Measurements from ENCODE around the gene SLC2A9. TPM values are rescaled to one million over a fixed set of nuclear protein-coding genes. Genes with fewer than 3 reads are reported as not detected.

The SLC2A9 gene
- total and polyA plus RNA-seq, 7 experiments from 2014 or later: 0.36 to 9.6 (median 3.3) TPM

- Histone ChIP-seq H3K9me3 (ENCODE audit: control insufficient read depth in 2 of 3, low read length in 3 of 3) (no peaks in the 10 kb centered on the region), H3K36me3 (ENCODE audit: control insufficient read depth in 2 of 3, insufficient read depth in 3 of 3, low read length in 3 of 3) (no peaks in the 10 kb centered on the region), H3K27ac (ENCODE audit: low read depth, low read length) (no peak overlapping the region), H3K4me3 (ENCODE audit: low read length) (no peak overlapping the region), H3K27me3 (ENCODE audit: control insufficient read depth in 2 of 2, insufficient read depth in 2 of 2, low read length in 2 of 2) (no peaks in the 10 kb centered on the region), H3K4me1 (ENCODE audit: control insufficient read depth in 2 of 2, insufficient read depth in 2 of 2, low read length in 2 of 2) (peaks cover 6 to 10% of the 10 kb centered on the region in 2 donors)
- Mint-ChIP-seq H3K9me3 (no peaks in the 10 kb centered on the region), H3K27me3 (peaks cover 0 to 20% (median 0%) of the 10 kb centered on the region in 5 donors), H3K27ac (no peak overlapping the region), H3K4me1 (peaks cover 8 to 19% (median 13%) of the 10 kb centered on the region in 7 donors), H3K4me3 (no peak overlapping the region), H3K36me3 (peaks cover 0 to 4% (median 0%) of the 10 kb centered on the region in 5 donors)
- DNase-seq (no peak), ATAC-seq (no peak)
- intact Hi-C loops (cut with micrococcal nuclease): no loop called here
- ChIA-PET CTCF (interaction anchor here (0.6 kb wide), 1 partner anchor 487 kb away, joined by 3 read pairs; no protein-coding TSS in a partner anchor), POLR2A (no interaction called here)
Observed at GRCh38 chr4:10022346-10023049, 1.2 kb upstream of the SLC2A9 start.

DNA sequence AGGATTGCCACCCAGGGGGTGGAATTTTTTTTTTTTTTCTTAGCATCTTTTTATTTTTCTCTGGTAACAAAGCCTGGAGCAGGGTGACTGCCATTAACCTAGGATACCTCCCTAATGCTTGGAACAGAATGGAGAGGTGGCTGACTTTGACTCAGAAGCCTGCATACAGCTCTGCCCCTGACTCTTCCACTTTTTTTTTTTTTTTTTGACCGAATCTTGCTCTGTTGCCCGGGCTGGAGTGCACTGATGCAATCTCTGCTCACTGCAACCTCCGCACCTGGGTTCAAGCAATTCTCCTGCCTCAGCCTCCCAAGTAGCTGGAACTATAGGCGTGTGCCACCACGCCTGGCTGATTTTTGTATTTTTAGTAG is 341 bp upstream of the SLC2A9 start:
- H3K27ac ChIP-seq (ENCODE audit: low read depth, low read length): no peak overlapping the region
- ATAC-seq (no peak), DNase-seq (no peak)
- no peaks in the 10 kb centered on the region for H3K27me3 ChIP-seq (ENCODE audit: control insufficient read depth in 2 of 2, insufficient read depth in 2 of 2, low read length in 2 of 2)
- no peaks in the 10 kb centered on the region for H3K36me3 ChIP-seq (ENCODE audit: control insufficient read depth in 2 of 3, insufficient read depth in 3 of 3, low read length in 3 of 3)
- Mint-ChIP-seq H3K36me3 (peaks cover 0 to 4% (median 0%) of the 10 kb centered on the region in 5 donors), H3K4me1 (peaks cover 8 to 19% (median 13%) of the 10 kb centered on the region in 7 donors), H3K27me3 (peaks cover 0 to 16% (median 0%) of the 10 kb centered on the region in 5 donors), H3K27ac (peak overlapping the region in 1 of 9 donors; percentile 28), H3K9me3 (no peaks in the 10 kb centered on the region), H3K4me3 (no peak overlapping the region)
- intact Hi-C loops (cut with micrococcal nuclease): no loop called here
- ChIA-PET CTCF (no interaction called here), POLR2A (interaction anchor here (1.8 kb wide), 1 partner anchor 97 kb away, joined by 7 read pairs; no protein-coding TSS in a partner anchor)
- H3K4me3 ChIP-seq (ENCODE audit: low read length): no peak overlapping the region
- peaks cover 6 to 10% of the 10 kb centered on the region in 2 donors for H3K4me1 ChIP-seq (ENCODE audit: control insufficient read depth in 2 of 2, insufficient read depth in 2 of 2, low read length in 2 of 2)
- H3K9me3 ChIP-seq (ENCODE audit: control insufficient read depth in 2 of 3, low read length in 3 of 3): no peaks in the 10 kb centered on the region

GRCh38 chr4:10020106-10020505 is 1.2 kb downstream of the SLC2A9 start:
- Mint-ChIP-seq H3K4me1 (peaks cover 8 to 20% (median 13%) of the 10 kb centered on the region in 7 donors), H3K4me3 (peak overlapping the region in 8 of 10 donors; percentile 11 to 96 (median 50)), H3K36me3 (peaks cover 0 to 4% (median 0%) of the 10 kb centered on the region in 5 donors), H3K9me3 (no peaks in the 10 kb centered on the region), H3K27me3 (peaks cover 0 to 6% (median 0%) of the 10 kb centered on the region in 5 donors), H3K27ac (peak overlapping the region in 8 of 9 donors; percentile 14 to 98 (median 96))
- Histone ChIP-seq H3K27ac (ENCODE audit: low read depth, low read length) (no peak overlapping the region), H3K4me3 (ENCODE audit: low read length) (no peak overlapping the region), H3K9me3 (ENCODE audit: control insufficient read depth in 2 of 3, low read length in 3 of 3) (no peaks in the 10 kb centered on the region), H3K27me3 (ENCODE audit: control insufficient read depth in 2 of 2, insufficient read depth in 2 of 2, low read length in 2 of 2) (no peaks in the 10 kb centered on the region), H3K4me1 (ENCODE audit: control insufficient read depth in 2 of 2, insufficient read depth in 2 of 2, low read length in 2 of 2) (peaks cover 6 to 10% of the 10 kb centered on the region in 2 donors), H3K36me3 (ENCODE audit: control insufficient read depth in 2 of 3, insufficient read depth in 3 of 3, low read length in 3 of 3) (no peaks in the 10 kb centered on the region)
- intact Hi-C loops (cut with micrococcal nuclease): no loop called here
- ATAC-seq (no peak), DNase-seq (no peak)
- POLR2A ChIA-PET: interaction anchor here (0.7 to 1.8 kb wide), 3 partner anchors 49 to 98 kb away, joined by 3 to 7 read pairs (median 3); no protein-coding TSS in a partner anchor
- CTCF ChIA-PET: interaction anchor here (1.2 to 1.5 kb wide), 2 partner anchors 8 to 384 kb away, joined by 4 to 5 read pairs; no protein-coding TSS in a partner anchor

DNA sequence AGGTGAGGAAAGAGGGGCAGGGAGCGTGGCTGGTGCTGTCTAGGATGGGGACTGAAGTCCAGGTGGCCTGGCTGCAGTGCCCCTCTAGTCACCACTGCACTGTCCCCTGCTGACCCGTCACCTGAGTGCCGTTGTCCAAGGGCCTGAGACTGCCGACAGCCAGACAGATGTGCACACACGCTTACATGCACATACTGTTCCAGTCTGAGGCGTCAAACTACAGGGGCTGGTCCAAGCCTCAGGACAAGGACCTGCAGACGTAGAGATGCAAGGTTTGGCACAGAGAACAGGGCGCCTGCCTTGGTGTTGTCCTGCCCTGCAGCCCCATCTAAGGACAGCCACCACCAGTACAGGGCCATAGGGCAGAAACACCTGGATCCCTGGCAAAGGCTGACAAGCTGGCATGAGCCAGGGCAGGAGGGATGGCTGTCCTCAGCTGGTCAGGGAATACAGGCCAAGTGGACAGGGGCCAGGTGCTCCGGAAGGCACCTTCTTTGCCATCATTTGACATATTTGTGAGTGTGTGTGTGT is 1.7 kb downstream of the SLC2A9 start:
- peaks cover 0 to 4% (median 0%) of the 10 kb centered on the region in 5 donors for H3K27me3 Mint-ChIP-seq
- Histone ChIP-seq H3K4me3 (ENCODE audit: low read length) (peak overlapping the region; percentile 75), H3K27ac (ENCODE audit: low read depth, low read length) (peak overlapping the region; percentile 81), H3K36me3 (ENCODE audit: control insufficient read depth in 2 of 3, insufficient read depth in 3 of 3, low read length in 3 of 3) (no peaks in the 10 kb centered on the region), H3K9me3 (ENCODE audit: control insufficient read depth in 2 of 3, low read length in 3 of 3) (no peaks in the 10 kb centered on the region), H3K4me1 (ENCODE audit: control insufficient read depth in 2 of 2, insufficient read depth in 2 of 2, low read length in 2 of 2) (peaks cover 6 to 10% of the 10 kb centered on the region in 2 donors), H3K27me3 (ENCODE audit: control insufficient read depth in 2 of 2, insufficient read depth in 2 of 2, low read length in 2 of 2) (no peaks in the 10 kb centered on the region)
- intact Hi-C loops (cut with micrococcal nuclease): loop anchor here (1.0 to 10.0 kb wide), 17 partner anchors 53 to 1451 kb away; partner anchors contain the start of genes ZNF518B (in 2 of the 2) and WDR1 (in 1 of the 2)
- peak overlapping the region; percentile 82 to 98 (median 97) for H3K27ac Mint-ChIP-seq
- H3K4me3 Mint-ChIP-seq: peak overlapping the region; percentile 83 to 96 (median 90)
- CTCF ChIA-PET: interaction anchor here (0.6 to 1.5 kb wide), 6 partner anchors 9 to 1468 kb away, joined by 3 to 5 read pairs (median 4); no protein-coding TSS in a partner anchor
- H3K4me1 Mint-ChIP-seq: peaks cover 8 to 23% (median 13%) of the 10 kb centered on the region in 7 donors
- DNase-seq: no peak
- ATAC-seq: no peak
- H3K9me3 Mint-ChIP-seq: no peaks in the 10 kb centered on the region
- POLR2A ChIA-PET: interaction anchor here (0.6 to 1.3 kb wide), 5 partner anchors 49 to 98 kb away, joined by 3 to 6 read pairs (median 3); partner anchors contain the start of gene WDR1
- peaks cover 0 to 4% (median 0%) of the 10 kb centered on the region in 5 donors for H3K36me3 Mint-ChIP-seq

GRCh38 chr4:10018818-10019461 is 2.4 kb downstream of the SLC2A9 start:
- peak overlapping the region; percentile 75 for H3K4me3 ChIP-seq (ENCODE audit: low read length)
- ChIA-PET CTCF (interaction anchor here (0.6 to 1.5 kb wide), 7 partner anchors 9 to 1469 kb away, joined by 3 to 5 read pairs (median 4); no protein-coding TSS in a partner anchor), POLR2A (interaction anchor here (0.6 to 1.3 kb wide), 4 partner anchors 75 to 99 kb away, joined by 3 to 6 read pairs (median 4); partner anchors contain the start of gene WDR1)
- no peaks in the 10 kb centered on the region for H3K9me3 ChIP-seq (ENCODE audit: control insufficient read depth in 2 of 3, low read length in 3 of 3)
- H3K27ac ChIP-seq (ENCODE audit: low read depth, low read length): peak overlapping the region; percentile 81
- Mint-ChIP-seq H3K27me3 (peaks cover 0 to under 1% (median 0%) of the 10 kb centered on the region in 5 donors), H3K27ac (peak overlapping the region; percentile 82 to 98 (median 97)), H3K36me3 (peaks cover 0 to 4% (median 0%) of the 10 kb centered on the region in 5 donors), H3K9me3 (no peaks in the 10 kb centered on the region), H3K4me1 (peaks cover 8 to 25% (median 13%) of the 10 kb centered on the region in 7 donors), H3K4me3 (peak overlapping the region; percentile 83 to 96 (median 90))
- peak; percentile 99 for ATAC-seq
- DNase-seq: peak; percentile 92 to 96 (median 95)
- intact Hi-C loops (cut with micrococcal nuclease): loop anchor here (1.0 to 10.0 kb wide), 18 partner anchors 53 to 1452 kb away; partner anchors contain the start of genes ZNF518B (in 2 of the 2) and WDR1 (in 1 of the 2)
- no peaks in the 10 kb centered on the region for H3K27me3 ChIP-seq (ENCODE audit: control insufficient read depth in 2 of 2, insufficient read depth in 2 of 2, low read length in 2 of 2)
- peaks cover 6 to 10% of the 10 kb centered on the region in 2 donors for H3K4me1 ChIP-seq (ENCODE audit: control insufficient read depth in 2 of 2, insufficient read depth in 2 of 2, low read length in 2 of 2)
- no peaks in the 10 kb centered on the region for H3K36me3 ChIP-seq (ENCODE audit: control insufficient read depth in 2 of 3, insufficient read depth in 3 of 3, low read length in 3 of 3)
